NAMALWA (cell line): ENCODE results near the gene CPLX3.

ENCODE experiments used
- DNase-seq: peaks from one replicate; pipeline ENCODE4 v3.0.0-alpha.2; 2015; ENCODE audit warnings: low spot score

The CPLX3 gene

GRCh38 chr15:74844319-74845207 is 18.1 kb downstream of the CPLX3 start:
- DNase-seq: no peak

- no peak for DNase-seq
These were observed 18.8 kb downstream of the CPLX3 start for GRCh38 chr15:74845208-74845568.

- DNase-seq: no peak
These were observed 19.2 kb downstream of the CPLX3 start for GRCh38 chr15:74845581-74845980.

GRCh38 chr15:74847432-74847831 is 21.0 kb downstream of the CPLX3 start:
- no peak for DNase-seq

- no peak for DNase-seq
These were observed 24.0 kb downstream of the CPLX3 start for GRCh38 chr15:74850393-74850792.

- DNase-seq: no peak
These were observed 25.5 kb downstream of the CPLX3 start for GRCh38 chr15:74851960-74852359.

GRCh38 chr15:74854453-74855022 is 28.1 kb downstream of the CPLX3 start:
- DNase-seq: no peak

GRCh38 chr15:74855857-74856256 is 29.4 kb downstream of the CPLX3 start:
- DNase-seq: no peak

GRCh38 chr15:74856537-74856936 is 30.1 kb downstream of the CPLX3 start:
- no peak for DNase-seq

GRCh38 chr15:74857082-74857655 is 30.7 kb downstream of the CPLX3 start:
- peak; percentile 31 for DNase-seq

GRCh38 chr15:74857671-74858368 is 31.4 kb downstream of the CPLX3 start:
- no peak for DNase-seq

- no peak for DNase-seq
These were observed 31.9 kb downstream of the CPLX3 start for GRCh38 chr15:74858369-74858740.

GRCh38 chr15:74863239-74864056 is 37.0 kb downstream of the CPLX3 start:
- no peak for DNase-seq

GRCh38 chr15:74864296-74864695 is 37.9 kb downstream of the CPLX3 start:
- no peak for DNase-seq

GRCh38 chr15:74865316-74865715 is 38.9 kb downstream of the CPLX3 start:
- DNase-seq: no peak

GRCh38 chr15:74866090-74866489 is 39.7 kb downstream of the CPLX3 start:
- no peak for DNase-seq

GRCh38 chr15:74867466-74868038 is 41.1 kb downstream of the CPLX3 start:
- no peak for DNase-seq

- no peak for DNase-seq
These were observed 41.6 kb downstream of the CPLX3 start for GRCh38 chr15:74868059-74868458.

- DNase-seq: no peak
These were observed 42.9 kb downstream of the CPLX3 start for GRCh38 chr15:74869372-74869725.

- DNase-seq: peak; percentile 63
These were observed 43.4 kb downstream of the CPLX3 start for GRCh38 chr15:74869726-74870407.
